H54 (cell line): ENCODE data around the gene TSSK6.

Source experiments
- DNase-seq: peaks from one replicate; pipeline ENCODE4 v3.0.0; 2011; ENCODE audit warnings: low spot score, mixed read lengths; ENCODE audit not compliant: insufficient read length
- FAIRE-seq: peaks from 3 replicates; lab custom pipeline; 2011; peaks lifted over from hg19 to GRCh38; lab: Jason Lieb, UNC
- POLR2A ChIP-seq: IDR thresholded peaks from 2 replicates; pipeline ENCODE4 v1.6.1; 2011; ENCODE audit warnings: low read depth, mild to moderate bottlenecking, low read length

Gene TSSK6

DNA sequence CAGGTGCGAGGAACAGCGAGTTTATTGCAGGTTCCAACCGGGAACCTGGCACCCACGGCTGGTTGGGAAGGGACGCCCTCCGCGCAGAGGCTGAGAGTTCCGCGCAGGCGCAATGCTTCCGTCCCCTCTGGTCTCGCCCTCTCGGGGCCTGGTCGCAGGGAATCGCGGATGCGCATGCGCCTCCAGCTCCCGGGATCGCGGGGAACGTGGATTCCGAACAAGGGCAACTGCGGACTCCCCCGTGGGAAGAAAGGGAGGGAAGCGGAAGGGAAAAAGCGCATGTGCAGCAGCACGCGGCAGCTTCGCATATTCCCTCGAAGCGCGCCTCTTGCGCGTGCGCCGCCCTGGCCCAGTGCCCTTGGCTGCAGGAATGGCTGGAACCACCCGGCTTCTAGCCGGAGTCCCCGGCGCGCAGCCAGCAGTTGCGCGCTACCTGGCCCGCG, 1.1 kb downstream of the TSSK6 start:
- no peak for DNase-seq
- FAIRE-seq, result no peak
- TF ChIP-seq POLR2A, result no peak

DNA sequence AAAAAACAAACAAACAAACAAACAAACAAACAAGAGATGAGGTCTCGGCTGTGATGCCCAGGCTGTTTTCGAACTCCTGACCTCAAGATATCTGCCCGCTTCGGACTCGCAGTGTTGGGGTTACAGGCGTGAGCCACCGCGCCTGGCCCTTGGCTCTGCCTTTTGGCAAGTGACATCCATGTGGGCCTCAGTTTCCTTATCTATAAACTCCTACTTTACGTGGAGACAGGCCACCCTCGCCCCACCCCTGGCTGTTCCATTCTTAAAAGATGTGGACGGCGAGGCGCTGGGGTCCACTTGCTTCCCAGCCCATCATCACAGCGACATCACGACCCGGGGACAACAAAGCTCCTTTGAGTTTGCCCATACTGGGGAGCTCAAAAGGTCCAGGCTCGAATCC, 1.7 kb downstream of the TSSK6 start:
- no peak for TF ChIP-seq POLR2A
- DNase-seq, result no peak

DNA sequence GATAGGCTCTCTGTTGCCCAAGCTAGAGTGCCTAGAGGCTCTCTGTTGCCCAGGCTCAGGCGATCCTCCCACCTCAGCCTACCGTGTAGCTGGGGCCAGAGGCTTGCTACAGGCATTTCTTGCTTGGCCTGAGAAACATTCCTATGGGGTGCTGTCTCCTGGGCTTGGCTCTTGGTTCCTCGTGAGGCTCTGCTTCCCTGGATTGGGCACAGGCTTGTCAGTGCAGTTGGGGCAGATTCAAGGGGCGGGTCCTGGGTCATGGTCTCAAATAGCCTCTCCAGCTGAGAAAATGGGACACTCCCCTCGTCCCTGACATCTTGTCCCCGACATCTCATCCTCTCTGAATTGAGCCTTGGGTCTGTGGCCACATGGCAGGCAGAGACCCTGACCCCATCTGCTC, 4.9 kb downstream of the TSSK6 start:
- DNase-seq (no peak), FAIRE-seq (no peak)
- TF ChIP-seq POLR2A, result no peak

More for the DNA sequence above, 1.7 kb downstream of the TSSK6 start:
- no peak for FAIRE-seq

DNA sequence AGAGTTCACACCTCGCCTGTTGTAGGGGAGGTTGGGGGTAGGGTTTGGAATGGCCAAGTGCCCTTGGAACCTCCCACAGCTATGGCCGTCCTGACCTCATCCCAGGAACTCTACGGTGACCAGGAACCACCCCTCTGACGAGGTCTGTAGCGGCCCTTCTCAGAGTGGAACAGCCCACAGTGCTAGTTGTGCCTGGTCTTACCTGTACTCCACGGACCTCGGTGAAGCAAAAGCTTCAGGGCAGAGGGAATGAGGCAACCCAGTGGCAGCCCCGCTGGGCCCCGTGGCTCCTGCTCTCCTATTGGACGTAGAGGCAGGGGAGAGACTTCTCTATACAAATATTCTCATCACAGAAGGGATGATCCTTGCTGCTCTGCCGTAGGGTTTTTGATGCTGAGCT, 7.1 kb downstream of the TSSK6 start:
- FAIRE-seq (no peak), DNase-seq (no peak)
- TF ChIP-seq POLR2A, result no peak

DNA sequence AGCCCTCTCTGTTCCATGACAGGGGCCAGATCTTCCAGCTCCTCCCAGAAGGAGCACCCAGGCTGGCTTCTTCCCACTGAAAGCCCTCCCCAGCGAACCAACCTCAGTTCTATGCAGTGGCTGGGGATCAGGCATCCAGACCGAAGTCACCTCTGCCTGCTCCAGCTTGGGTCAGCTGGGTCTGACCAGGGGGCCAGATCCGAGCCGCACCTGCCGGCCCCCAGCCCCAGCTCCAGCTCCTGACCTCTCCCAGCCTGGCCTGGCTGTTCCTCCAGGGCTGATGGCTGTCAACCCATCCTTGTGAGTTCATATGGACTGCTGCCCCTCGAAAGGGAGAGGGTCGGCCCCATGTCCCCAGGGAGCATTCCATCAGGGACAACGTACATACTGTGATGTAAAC, 8.0 kb downstream of the TSSK6 start:
- DNase-seq, result no peak
- TF ChIP-seq POLR2A, result no peak
- FAIRE-seq, result no peak

DNA sequence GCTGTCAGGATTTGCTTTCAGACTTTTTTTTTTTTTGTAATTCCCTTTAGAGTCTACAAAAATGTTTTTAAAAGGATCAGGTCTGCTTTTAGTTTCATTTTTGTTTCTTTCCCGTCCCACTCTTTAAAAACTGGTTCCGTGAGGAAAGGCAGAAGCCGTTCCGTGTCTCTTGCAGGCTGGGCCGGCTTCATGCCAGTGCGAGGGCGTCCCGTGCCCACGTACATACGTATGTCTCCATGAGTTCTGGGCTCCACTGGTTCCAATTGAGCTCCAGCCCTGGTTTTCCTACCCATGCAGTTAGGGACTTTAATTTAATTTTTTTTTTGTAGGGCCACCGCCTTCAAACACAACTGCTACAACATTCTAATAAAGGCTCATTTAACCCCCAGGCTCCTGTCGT, 8.8 kb downstream of the TSSK6 start:
- no peak for TF ChIP-seq POLR2A
- DNase-seq (no peak), FAIRE-seq (no peak)

DNA sequence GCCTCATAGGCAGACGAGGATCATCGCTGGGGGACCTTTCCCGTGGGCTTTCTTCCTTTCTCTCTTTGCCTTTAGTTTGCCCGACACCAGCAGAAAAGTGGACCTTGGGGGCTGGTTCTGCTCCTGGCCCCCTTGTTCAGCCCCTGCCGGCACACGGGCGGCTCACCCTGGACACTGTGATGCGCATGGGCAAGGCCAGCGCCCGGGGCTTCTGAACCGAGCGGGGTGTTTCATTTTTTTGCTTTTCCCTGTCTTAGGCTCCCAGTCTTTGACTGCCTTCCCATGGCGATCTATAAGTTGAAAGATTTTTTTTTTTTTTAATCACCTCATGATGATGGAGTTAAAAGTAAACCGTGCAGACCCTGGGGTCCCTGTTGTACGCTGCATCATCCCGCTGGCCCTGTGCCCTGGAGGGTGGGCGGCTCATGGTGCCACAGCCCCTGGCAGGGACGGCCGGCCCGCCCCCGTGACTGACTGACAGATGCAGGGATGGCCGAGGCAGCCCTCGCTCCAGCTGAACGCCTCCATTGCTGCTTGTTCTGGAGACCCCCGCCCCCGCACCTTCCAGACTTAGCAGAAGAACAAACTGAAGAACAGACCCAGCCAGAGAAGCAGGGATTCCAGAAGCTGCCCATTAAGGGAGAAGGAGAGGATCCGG, 9.6 kb downstream of the TSSK6 start:
- no peak for TF ChIP-seq POLR2A
- FAIRE-seq (no peak), DNase-seq (no peak)

DNA sequence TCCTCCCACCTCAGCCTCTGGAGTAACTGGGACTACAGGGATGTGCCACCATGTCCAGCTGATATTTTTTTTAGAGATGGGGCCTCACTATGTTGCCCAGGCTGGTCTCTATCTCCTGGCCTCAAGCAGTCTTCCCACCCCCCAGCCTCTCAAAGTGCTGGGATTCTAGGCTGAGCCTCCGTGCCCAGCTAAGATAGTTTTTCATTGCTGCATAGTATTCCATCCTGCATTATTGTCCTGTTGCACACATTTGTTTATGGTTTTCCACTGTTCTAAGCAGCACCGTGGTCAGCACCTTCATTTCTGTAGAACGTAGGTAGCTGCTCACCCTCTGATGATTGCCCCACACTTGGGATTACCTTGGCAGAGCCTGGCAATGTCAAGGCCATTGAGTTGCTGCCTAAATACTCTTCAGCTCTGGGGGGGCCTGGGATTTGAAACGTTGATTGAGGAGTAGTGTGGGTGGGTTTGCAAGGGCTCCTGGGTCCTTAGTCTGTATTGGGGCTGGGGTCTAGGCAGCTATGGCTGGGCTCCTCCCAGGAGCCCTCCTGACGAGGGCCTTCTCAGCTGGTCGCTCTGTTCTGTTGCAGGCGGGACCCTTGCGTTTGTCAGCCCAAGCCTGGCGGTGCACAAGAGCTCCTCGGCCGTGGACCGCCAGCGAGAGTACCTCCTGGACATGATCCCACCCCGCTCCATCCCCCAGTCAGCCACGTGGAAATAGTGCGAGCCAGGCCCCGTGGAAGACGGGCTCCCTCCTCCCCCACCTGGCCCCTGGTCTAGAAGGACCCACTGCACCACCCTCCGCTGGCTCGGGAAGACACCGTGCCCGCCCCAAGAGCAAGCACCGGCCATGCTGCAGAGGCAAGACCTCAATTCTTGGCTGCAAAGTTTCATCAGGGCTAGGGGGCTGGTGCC, 10.3 kb downstream of the TSSK6 start:
- FAIRE-seq (no peak), DNase-seq (no peak)
- TF ChIP-seq POLR2A, result no peak

DNA sequence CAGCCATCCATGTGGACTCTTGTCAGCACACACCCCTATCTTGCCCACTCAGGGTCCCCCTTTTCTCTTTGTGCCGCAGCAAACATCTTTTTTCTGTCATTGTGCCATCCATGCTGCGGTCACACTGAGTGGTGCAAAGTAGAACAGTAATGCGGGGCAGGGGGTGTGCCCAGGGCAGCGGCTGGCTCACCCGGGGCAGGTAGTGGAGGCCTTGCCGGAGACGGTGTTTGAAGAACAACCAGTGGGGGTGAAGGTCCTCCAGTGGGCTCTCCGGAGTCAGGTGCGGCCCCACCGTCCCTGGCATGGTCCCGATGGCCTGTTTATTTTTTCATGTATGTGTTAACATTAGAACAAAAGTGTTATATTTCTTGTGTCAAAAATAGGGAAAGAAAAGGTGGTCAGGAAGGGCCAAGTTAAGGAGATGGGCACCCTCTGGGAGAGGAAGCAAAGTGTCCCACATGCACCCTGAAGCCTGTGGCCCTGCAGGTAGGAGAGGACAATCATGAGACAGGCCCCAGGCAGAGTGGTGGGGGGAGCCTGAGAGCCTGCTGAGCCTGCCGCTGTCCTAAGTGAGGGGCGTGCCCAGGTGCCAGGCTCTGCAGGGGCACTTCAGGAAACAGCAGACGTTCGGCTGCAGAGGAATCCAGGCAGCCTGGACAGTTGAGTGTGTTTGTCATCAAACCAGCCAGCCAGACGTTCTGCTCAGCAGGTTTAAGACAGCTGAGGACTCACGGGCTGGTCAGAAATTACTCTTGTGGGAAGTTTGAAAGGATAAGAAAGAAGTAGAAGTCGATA, 12.3 kb downstream of the TSSK6 start:
- TF ChIP-seq POLR2A, result no peak
- no peak for DNase-seq
- no peak for FAIRE-seq

DNA sequence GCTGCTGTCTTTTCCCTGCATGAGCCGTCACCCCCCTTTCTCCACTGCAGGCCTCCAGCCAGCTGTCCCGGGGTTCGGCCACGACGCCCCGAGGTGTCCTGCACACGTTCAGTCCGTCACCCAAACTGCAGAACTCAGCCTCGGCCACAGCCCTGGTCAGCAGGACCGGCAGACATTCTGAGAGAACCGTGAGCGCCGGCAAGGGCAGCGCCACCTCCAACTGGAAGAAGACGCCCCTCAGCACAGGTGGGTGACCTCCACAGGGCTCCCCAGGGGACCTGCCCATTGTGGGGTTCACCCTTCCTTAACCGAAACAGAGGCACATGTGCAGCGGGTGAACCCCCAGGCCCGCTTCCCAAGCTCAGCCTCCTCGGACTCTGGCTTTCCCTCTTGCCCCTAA, 13.1 kb downstream of the TSSK6 start:
- no peak for TF ChIP-seq POLR2A
- no peak for DNase-seq
- FAIRE-seq, result no peak

DNA sequence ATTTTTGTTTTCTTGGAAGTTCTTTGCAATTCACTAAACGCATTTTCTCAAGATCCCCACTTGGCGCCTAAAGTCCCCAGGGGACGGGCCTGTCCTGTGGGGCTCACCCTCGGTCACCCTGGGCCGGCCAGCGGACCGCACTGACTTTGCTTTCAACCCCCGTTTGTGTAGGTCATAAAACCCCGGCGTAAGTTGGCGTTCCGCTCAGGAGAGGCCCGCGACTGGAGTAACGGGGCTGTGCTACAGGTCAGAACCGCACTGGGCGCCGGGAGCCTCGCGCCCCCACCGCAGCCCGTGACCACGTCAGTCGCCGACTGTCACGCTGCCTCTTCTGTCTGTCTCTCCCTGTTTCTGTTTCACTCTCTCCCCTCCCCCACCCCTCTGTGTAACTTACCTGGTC, 13.6 kb downstream of the TSSK6 start:
- FAIRE-seq, result no peak
- no peak for TF ChIP-seq POLR2A

DNA sequence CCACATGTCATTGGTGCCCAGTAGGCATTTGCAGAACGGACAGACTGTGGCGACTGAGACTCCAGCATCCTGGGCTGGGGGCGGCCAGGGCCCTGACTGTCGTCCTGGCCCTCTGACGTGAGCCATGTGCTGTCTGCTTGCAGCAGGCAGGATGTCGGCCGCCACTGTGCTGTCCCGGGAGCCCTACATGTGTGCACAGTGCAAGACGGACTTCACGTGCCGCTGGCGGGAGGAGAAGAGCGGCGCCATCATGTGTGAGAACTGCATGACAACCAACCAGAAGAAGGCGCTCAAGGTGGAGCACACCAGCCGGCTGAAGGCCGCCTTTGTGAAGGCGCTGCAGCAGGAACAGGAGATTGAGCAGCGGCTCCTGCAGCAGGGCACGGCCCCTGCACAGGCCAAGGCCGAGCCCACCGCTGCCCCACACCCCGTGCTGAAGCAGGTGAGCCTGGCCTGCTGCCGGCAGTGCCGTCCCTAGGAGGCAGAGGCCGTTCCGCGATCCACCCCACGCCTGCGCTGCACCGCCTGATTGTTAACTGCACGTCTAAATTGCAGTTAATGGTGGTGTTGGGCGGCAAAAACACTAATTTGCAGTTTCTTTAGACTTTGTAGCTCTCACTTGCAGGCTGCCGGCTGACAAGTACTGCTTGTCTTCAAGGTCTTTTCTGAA, 14.2 kb downstream of the TSSK6 start:
- FAIRE-seq (no peak), DNase-seq (no peak)
- TF ChIP-seq POLR2A, result no peak

More for the DNA sequence above, 13.6 kb downstream of the TSSK6 start:
- no peak for DNase-seq

DNA sequence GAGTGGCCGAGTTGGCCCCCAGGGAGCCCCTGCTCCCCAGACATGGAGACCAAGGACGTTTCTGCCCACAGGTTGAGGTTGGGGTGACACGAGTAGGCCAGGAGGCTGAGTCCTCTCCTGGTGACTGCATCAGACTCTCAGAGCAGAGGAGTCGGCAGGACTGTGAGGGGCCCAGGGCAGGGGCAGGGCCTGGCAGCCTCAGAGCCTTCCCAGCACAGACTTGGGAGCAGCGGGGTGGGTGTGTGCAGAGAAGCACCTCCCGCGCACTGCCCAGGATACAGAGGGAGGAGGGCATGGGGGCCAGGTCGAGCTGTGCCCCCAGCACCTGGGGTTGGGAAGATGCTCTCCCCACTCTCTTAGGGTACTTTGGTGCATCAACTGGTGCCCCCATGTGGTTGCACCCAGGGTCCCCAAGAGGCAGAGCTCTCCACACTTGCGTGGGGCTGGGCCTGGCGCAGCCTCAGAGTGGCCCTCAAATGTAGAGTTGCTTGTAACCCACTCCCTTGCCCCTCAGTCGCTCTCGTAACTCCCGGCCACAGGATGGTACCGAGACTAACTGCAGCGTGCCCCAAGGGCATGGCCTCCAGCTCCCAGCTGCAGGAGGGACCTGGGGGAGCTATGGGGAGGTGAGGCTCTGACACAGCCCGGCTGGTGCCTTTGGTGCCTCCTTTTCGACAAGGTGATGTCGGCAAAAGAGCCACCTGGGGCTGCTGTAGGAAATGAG, 15.9 kb downstream of the TSSK6 start:
- no peak for DNase-seq
- no peak for TF ChIP-seq POLR2A
- no peak for FAIRE-seq
